ENCODE data around the gene DICER1. TPM values are rescaled to one million over a fixed set of nuclear protein-coding genes. Genes with fewer than 3 reads are reported as not detected.

DICER1 gene
- total RNA-seq, 1 experiment from 2014 or later = 57.3 TPM

- H3K27ac Mint-ChIP-seq (ENCODE audit: unreplicated experiment) = no peak overlapping the region
- no TSS peak for BruUV-seq (replicated peaks)
- Histone ChIP-seq H3K4me3 (ENCODE audit: low read depth, low read length) (no peak overlapping the region), H3K4me1 (no peaks in the 10 kb centered on the region), H3K9me3 (no peaks in the 10 kb centered on the region), H3K27me3 (replicated peaks; ENCODE audit: control insufficient read depth, insufficient read depth, low read length) (no peaks in the 10 kb centered on the region), H3K36me3 (ENCODE audit: control insufficient read depth, insufficient read depth, low read length) (no peaks in the 10 kb centered on the region; the same call in 1 of the 2 replicates)
- no peak for DNase-seq
- no peak overlapping the region for H3K4me3 Mint-ChIP-seq (ENCODE audit: unreplicated experiment)
- no peaks in the 10 kb centered on the region for H3K9me3 Mint-ChIP-seq (ENCODE audit: unreplicated experiment)
- no peaks in the 10 kb centered on the region for H3K4me1 Mint-ChIP-seq (ENCODE audit: low read depth, unreplicated experiment)
- ChIA-PET CTCF (no interaction called here), POLR2A (no interaction called here)
- H3K27me3 Mint-ChIP-seq (ENCODE audit: insufficient read depth, unreplicated experiment) = no peaks in the 10 kb centered on the region
- intact Hi-C loops (cut with micrococcal nuclease; ENCODE audit: unreplicated experiment) = no loop called here
- H3K36me3 Mint-ChIP-seq (ENCODE audit: insufficient read depth, unreplicated experiment) = peaks cover 48% of the 10 kb centered on the region
- TF ChIP-seq CTCF (IDR thresholded peaks at IDR 0.05; ENCODE audit: insufficient read depth in 1 of 2, low read depth in 1 of 2, low read length in 1 of 2, severe bottlenecking in 1 of 2, unreplicated experiment in 1 of 2) = no peak
Measured at GRCh38 chr14:95101736-95102679, 55.3 kb downstream of the DICER1 start.

GRCh38 chr14:95098984-95099599 is 58.2 kb downstream of the DICER1 start:
- intact Hi-C loops (cut with micrococcal nuclease; ENCODE audit: unreplicated experiment) = loop anchor here (1.0 kb wide), 1 partner anchor 410 kb away; no protein-coding TSS in a partner anchor
- no peak overlapping the region for H3K27ac Mint-ChIP-seq (ENCODE audit: unreplicated experiment)
- Histone ChIP-seq H3K4me3 (ENCODE audit: low read depth, low read length) (no peak overlapping the region), H3K36me3 (ENCODE audit: control insufficient read depth, insufficient read depth, low read length) (no peaks in the 10 kb centered on the region; the same call in 1 of the 2 replicates), H3K9me3 (no peaks in the 10 kb centered on the region), H3K27me3 (replicated peaks; ENCODE audit: control insufficient read depth, insufficient read depth, low read length) (no peaks in the 10 kb centered on the region), H3K4me1 (no peaks in the 10 kb centered on the region)
- BruUV-seq (replicated peaks) = no TSS peak
- no peaks in the 10 kb centered on the region for H3K27me3 Mint-ChIP-seq (ENCODE audit: insufficient read depth, unreplicated experiment)
- CTCF ChIA-PET = no interaction called here
- H3K9me3 Mint-ChIP-seq (ENCODE audit: unreplicated experiment) = no peaks in the 10 kb centered on the region
- POLR2A ChIA-PET = no interaction called here
- peak; percentile 47 to 52 for DNase-seq
- H3K4me1 Mint-ChIP-seq (ENCODE audit: low read depth, unreplicated experiment) = no peaks in the 10 kb centered on the region
- peak; percentile 49 to 79 for TF ChIP-seq CTCF (IDR thresholded peaks at IDR 0.05; ENCODE audit: insufficient read depth in 1 of 2, low read depth in 1 of 2, low read length in 1 of 2, severe bottlenecking in 1 of 2, unreplicated experiment in 1 of 2)
- no peak overlapping the region for H3K4me3 Mint-ChIP-seq (ENCODE audit: unreplicated experiment)
- H3K36me3 Mint-ChIP-seq (ENCODE audit: insufficient read depth, unreplicated experiment) = peaks cover 41% of the 10 kb centered on the region

GRCh38 chr14:95097385-95097784 is 59.9 kb downstream of the DICER1 start:
- H3K27me3 Mint-ChIP-seq (ENCODE audit: insufficient read depth, unreplicated experiment) = no peaks in the 10 kb centered on the region
- ChIA-PET CTCF (no interaction called here), POLR2A (interaction anchor here (0.5 kb wide), 1 partner anchor 63 kb away, joined by 3 read pairs; no protein-coding TSS in a partner anchor)
- no peak for DNase-seq
- H3K9me3 Mint-ChIP-seq (ENCODE audit: unreplicated experiment) = no peaks in the 10 kb centered on the region
- Histone ChIP-seq H3K36me3 (ENCODE audit: control insufficient read depth, insufficient read depth, low read length) (no peaks in the 10 kb centered on the region), H3K4me3 (ENCODE audit: low read depth, low read length) (no peak overlapping the region), H3K4me1 (no peaks in the 10 kb centered on the region), H3K9me3 (no peaks in the 10 kb centered on the region), H3K27me3 (replicated peaks; ENCODE audit: control insufficient read depth, insufficient read depth, low read length) (no peaks in the 10 kb centered on the region)
- H3K4me1 Mint-ChIP-seq (ENCODE audit: low read depth, unreplicated experiment) = no peaks in the 10 kb centered on the region
- H3K27ac Mint-ChIP-seq (ENCODE audit: unreplicated experiment) = no peak overlapping the region
- no TSS peak for BruUV-seq (replicated peaks)
- peaks cover 28% of the 10 kb centered on the region for H3K36me3 Mint-ChIP-seq (ENCODE audit: insufficient read depth, unreplicated experiment)
- intact Hi-C loops (cut with micrococcal nuclease; ENCODE audit: unreplicated experiment) = no loop called here
- H3K4me3 Mint-ChIP-seq (ENCODE audit: unreplicated experiment) = no peak overlapping the region
- no peak for TF ChIP-seq CTCF (IDR thresholded peaks at IDR 0.05; ENCODE audit: insufficient read depth in 1 of 2, low read depth in 1 of 2, low read length in 1 of 2, severe bottlenecking in 1 of 2, unreplicated experiment in 1 of 2)

Data from Caco-2 (cell line).